ENCODE measurements around the gene IFIT1B. TPM values are rescaled to one million over a fixed set of nuclear protein-coding genes. Genes with fewer than 3 reads are reported as not detected.
A peak's percentile ranks its signal among the peaks of the same experiment; 100 is the strongest.

IFIT1B gene
- total RNA-seq, 4 donors from 2014 or later, result not detected

- Histone ChIP-seq H3K36me3 (peaks cover 0 to 11% (median 0%) of the 10 kb centered on the region in 4 donors), H3K4me3 (no peak overlapping the region), H3K4me1 (peaks cover 0 to 13% (median 7%) of the 10 kb centered on the region in 4 donors), H3K9me3 (no peaks in the 10 kb centered on the region), H3K27ac (no peak overlapping the region), H3K27me3 (no peaks in the 10 kb centered on the region)
- no peak for DNase-seq
- intact Hi-C loops (cut with DNase I; ENCODE audit: low total_unique reads) (no loop called here), in situ Hi-C loops (cut with MboI; ENCODE audit: low pct_ligation_motif_present in 1 of 4, low pct_unique_long_range_greater_than_20kb in 1 of 4, low sequenced_read_pairs in 3 of 4) (no loop called here)
- TF ChIP-seq EP300 (IDR thresholded peaks at IDR 0.05; ENCODE audit: low read depth) (no peak), POLR2AphosphoS5 (IDR thresholded peaks at IDR 0.05) (no peak), POLR2A (IDR thresholded peaks at IDR 0.05) (no peak), CTCF (IDR thresholded peaks at IDR 0.05) (no peak)
- WGBS, 2 donors (ENCODE audit: low coverage in 1 of 2), result 84 to 88% methylated on average over 4 to 5 of the region's 5 CpGs
Measured at GRCh38 chr10:89343089-89343767, 34.6 kb upstream of the IFIT1B start.

GRCh38 chr10:89344156-89344555 lies 33.7 kb upstream of the IFIT1B start:
- Histone ChIP-seq H3K27me3 (no peaks in the 10 kb centered on the region), H3K4me1 (peaks cover 0 to 13% (median 7%) of the 10 kb centered on the region in 4 donors), H3K4me3 (no peak overlapping the region), H3K9me3 (no peaks in the 10 kb centered on the region), H3K27ac (no peak overlapping the region), H3K36me3 (peaks cover 0 to 5% (median 0%) of the 10 kb centered on the region in 4 donors)
- TF ChIP-seq POLR2A (IDR thresholded peaks at IDR 0.05) (no peak), EP300 (IDR thresholded peaks at IDR 0.05; ENCODE audit: low read depth) (no peak), POLR2AphosphoS5 (IDR thresholded peaks at IDR 0.05) (no peak), CTCF (IDR thresholded peaks at IDR 0.05) (no peak)
- in situ Hi-C loops (cut with MboI; ENCODE audit: low pct_ligation_motif_present in 1 of 4, low pct_unique_long_range_greater_than_20kb in 1 of 4, low sequenced_read_pairs in 3 of 4) (no loop called here), intact Hi-C loops (cut with DNase I; ENCODE audit: low total_unique reads) (no loop called here)
- DNase-seq, result no peak
- WGBS, 2 donors (ENCODE audit: low coverage in 1 of 2), result 82 to 93% methylated on average over 2 of the region's 2 CpGs

- Histone ChIP-seq H3K27ac (no peak overlapping the region), H3K4me1 (peaks cover 0 to 21% (median 8%) of the 10 kb centered on the region in 4 donors), H3K4me3 (no peak overlapping the region), H3K36me3 (no peaks in the 10 kb centered on the region), H3K9me3 (no peaks in the 10 kb centered on the region), H3K27me3 (no peaks in the 10 kb centered on the region)
- no peak for TF ChIP-seq POLR2A (IDR thresholded peaks at IDR 0.05)
- TF ChIP-seq EP300 (IDR thresholded peaks at IDR 0.05; ENCODE audit: low read depth), result no peak
- TF ChIP-seq CTCF (IDR thresholded peaks at IDR 0.05), result no peak
- TF ChIP-seq POLR2AphosphoS5 (IDR thresholded peaks at IDR 0.05), result no peak
- DNase-seq, result no peak
- 92 to 95% methylated on average over 4 of the region's 4 CpGs for WGBS, 2 donors (ENCODE audit: low coverage in 1 of 2)
- intact Hi-C loops (cut with DNase I; ENCODE audit: low total_unique reads), result no loop called here
- in situ Hi-C loops (cut with MboI; ENCODE audit: low pct_ligation_motif_present in 1 of 4, low pct_unique_long_range_greater_than_20kb in 1 of 4, low sequenced_read_pairs in 3 of 4), result no loop called here
Measured at GRCh38 chr10:89345367-89346000, 32.4 kb upstream of the IFIT1B start.

- Histone ChIP-seq H3K9me3 (no peaks in the 10 kb centered on the region), H3K4me1 (peaks cover 8 to 32% (median 19%) of the 10 kb centered on the region in 4 donors), H3K4me3 (no peak overlapping the region), H3K27ac (peak overlapping the region in 3 of 4 donors; percentile 3 to 19 (median 6)), H3K36me3 (no peaks in the 10 kb centered on the region), H3K27me3 (no peaks in the 10 kb centered on the region)
- intact Hi-C loops (cut with DNase I; ENCODE audit: low total_unique reads), result loop anchor here (2.0 kb wide), 1 partner anchor 66 kb away; no protein-coding TSS in a partner anchor
- no peak for DNase-seq
- 62 to 75% methylated on average over 3 to 4 of the region's 4 CpGs for WGBS, 2 donors (ENCODE audit: low coverage in 1 of 2)
- in situ Hi-C loops (cut with MboI; ENCODE audit: low pct_ligation_motif_present in 1 of 4, low pct_unique_long_range_greater_than_20kb in 1 of 4, low sequenced_read_pairs in 3 of 4), result no loop called here
- TF ChIP-seq POLR2AphosphoS5 (IDR thresholded peaks at IDR 0.05) (peak in 1 of 3 donors; percentile 15), POLR2A (IDR thresholded peaks at IDR 0.05) (no peak)
Measured at GRCh38 chr10:89346405-89347254, 31.2 kb upstream of the IFIT1B start.

Data from transverse colon (tissue), 4 donors.